ENCODE results near the gene ASB10. TPM values are rescaled to one million over a fixed set of nuclear protein-coding genes. Genes with fewer than 3 reads are reported as not detected.

The ASB10 gene
- total RNA-seq, 1 experiment from 2014 or later: not detected

DNA sequence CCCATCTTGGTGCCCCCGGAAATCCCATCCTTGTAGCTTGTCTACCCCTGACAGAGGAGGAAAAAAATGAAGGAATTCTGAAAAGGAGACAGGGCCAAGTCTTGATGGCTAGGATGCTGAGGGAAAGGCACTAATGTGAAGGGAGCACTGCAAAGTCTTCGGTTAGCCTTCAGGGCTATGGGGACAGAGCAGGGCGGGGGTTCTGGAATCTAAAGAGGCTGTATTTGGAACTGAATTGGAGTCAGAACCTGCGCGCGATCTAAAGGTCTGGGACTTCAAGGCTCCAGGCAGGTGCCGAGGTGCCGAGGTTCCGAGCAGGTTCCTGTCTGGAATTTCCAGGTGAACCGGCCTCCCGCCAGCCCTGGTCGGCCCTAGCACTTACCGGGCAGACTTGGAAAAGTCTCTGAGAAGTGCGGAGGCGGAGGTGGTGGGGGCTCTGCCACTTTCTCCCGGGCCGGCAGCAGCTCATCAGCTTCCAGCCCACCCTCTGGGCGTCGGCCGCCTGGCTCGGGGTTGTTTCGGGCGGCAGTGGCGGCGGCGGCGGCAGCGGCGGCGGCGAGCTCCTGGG lies 20.3 kb downstream of the ASB10 start:
- no peak for DNase-seq (ENCODE audit: low read depth)

DNA sequence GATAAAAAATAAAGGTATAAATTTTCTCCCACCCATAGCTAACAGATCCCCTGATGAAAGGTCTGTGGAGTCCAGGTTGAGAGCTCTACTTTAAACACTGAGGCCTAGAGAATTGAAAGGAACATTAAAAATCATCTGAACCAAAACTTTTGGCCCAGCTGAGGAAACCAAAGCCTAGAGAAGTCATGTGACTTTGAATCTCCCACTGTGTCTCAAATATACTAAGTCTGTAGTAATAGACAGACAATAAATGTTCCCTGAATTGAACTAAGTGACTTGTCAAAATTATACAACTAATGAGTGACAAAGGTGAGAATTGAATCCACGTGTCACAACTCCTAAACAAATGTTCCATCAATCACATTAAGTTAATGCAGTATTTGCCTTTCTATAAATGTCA lies 25.3 kb downstream of the ASB10 start:
- DNase-seq (ENCODE audit: low read depth): no peak

DNA sequence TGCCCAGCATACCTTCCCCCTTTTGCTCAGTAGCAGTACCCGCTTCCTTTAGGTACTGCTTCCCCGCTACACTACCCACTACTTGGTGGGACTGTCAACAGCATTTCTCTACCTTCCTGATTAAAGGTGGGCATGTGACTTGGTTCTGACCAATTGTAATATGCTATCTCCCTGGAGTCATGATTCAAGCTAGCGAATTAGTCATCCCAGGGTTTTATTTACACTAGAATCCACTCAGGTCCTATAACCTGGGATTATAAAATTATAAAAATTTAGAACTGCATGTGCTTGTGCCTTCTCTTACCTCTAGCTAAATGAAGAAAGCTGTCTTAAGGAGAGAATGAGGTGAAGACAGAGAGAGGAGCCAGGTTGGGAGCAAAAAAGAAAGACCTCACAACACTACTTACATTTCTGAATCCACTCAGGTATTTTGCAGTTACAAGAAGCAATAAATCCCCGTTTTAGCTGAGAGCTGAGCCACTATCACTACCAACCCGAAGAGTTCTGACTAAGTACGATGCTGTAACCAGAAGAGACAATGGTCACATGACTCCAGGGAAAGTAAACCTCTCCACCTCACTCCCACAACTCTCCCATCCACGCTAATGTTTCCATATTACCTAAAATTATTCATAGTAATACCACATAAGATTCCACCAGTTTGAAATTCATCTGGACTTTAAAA lies 29.3 kb downstream of the ASB10 start:
- DNase-seq (ENCODE audit: low read depth): peak; percentile 69

DNA sequence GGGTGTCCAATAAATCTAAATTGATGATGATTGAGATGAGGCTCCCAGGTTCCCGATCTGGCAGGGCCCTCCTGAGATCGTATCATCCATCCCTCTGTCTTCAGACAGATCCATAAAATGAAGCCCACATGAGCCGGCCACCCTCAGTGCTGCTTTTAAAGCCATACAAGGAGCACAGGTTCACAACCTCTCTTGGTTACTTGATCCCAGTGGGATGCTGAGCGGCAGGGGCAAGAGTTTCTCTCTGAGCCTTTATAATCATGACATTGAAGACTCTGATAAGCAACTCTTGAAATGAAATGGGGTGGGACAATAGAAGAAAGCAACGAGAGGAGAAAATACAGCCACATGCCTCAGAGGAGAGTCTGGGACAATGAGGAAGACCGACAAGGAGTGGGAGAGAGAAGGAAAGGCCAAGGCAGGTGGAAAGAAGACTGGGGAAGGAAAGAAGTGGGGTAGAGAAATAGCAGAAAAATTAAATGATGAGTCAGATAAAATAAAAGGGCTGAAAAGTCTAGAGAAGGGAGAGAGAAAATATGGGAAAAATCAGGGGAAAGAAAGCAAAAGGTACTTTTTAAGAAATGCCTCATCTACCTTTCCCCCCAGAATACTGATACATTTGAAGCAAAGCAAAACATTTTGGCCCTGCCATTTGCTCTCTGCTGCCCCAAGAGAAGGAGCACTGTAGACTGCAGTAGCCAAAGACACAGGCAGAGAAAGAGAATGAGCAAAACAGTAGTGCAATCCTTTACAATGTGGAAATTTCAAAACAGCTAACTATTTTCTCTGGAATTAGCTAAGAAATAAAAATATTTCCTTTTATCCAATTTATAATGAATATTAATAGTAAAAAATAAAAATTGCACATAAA lies 34.2 kb downstream of the ASB10 start:
- no peak for DNase-seq (ENCODE audit: low read depth)

DNA sequence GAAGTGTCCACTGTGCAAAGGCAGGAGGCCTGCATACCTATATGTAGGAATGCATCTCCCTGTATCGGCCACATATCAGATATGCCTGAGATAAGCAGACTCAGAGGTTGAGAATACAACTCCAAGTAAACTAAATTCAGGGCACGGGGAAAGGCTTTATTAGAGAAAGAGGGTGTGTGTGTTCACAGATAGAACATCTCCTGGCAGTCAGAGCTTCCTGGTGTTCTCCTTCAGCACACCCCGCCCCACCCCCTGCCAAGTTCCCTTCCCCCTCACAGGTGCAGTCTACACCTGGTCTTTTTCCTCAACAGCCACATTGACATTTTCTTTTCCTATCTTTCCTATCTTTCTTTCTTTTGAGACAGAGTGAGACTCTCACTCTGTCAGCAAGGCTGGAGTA lies 36.7 kb downstream of the ASB10 start:
- no peak for DNase-seq (ENCODE audit: low read depth)

DNA sequence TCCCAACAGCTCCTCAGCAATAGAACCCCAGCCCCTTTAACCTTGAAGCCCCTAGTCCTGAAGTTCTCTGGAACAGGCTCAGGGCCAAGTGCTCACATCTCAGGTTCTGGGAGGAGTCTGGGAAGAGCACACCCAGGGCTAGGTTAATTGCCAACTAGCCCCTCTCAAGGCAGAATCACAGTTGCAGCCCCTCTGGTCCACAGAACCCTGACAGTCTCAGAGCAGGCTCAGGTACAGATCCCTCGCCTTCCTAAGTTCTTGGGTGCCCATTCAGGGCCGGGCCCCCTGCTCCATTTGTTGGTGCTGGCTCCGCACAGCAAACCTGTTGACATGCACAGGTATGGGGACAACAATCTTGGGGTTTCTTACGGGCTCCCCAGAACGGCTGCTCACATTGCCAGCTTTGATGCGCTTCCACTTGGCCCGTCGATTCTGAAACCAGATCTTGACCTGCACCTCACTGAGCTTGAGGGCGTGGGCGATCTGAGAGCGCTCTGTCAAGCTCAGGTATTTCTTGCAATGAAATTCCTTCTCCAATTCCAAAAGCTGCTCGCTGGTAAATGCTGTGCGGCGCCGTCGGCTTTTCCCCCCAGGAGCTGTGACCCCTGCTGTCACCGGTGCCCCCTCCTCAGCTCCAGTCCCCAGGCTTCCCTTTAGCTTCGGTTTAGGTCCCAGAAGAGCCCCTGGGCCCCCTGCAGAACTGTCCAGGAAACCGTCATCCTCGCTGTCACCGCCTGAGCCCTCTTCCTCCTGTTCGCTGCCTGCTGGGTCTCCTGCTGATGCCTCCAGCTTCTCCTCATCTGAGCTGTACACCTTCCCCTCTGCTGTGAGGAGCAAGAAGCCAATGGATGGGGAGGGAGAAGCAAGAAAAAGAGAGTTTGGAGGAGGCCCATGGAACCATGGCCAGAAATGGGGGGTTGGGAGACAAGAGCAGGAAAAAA lies 38.5 kb downstream of the ASB10 start:
- DNase-seq (ENCODE audit: low read depth): no peak

DNA sequence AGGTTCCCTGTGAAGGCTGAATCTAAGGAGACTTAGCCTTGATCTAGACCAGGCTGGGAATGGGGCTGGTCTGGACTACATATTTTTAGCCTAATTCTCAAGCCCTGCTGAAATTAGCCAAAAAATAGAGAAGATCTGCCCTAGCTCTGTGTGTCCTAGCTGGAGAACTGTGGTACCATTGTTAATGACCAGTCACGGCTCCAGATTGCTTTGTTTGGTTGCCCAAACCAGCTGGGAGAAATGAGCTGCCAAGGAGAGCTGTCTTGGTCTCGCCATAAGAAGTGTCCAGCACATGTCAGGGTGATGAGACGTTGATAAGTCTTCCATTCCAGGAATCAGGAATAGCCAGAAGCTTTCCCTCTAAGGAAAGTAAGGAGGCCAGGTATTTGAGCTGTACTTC lies 40.3 kb downstream of the ASB10 start:
- no peak for DNase-seq (ENCODE audit: low read depth)

DNA sequence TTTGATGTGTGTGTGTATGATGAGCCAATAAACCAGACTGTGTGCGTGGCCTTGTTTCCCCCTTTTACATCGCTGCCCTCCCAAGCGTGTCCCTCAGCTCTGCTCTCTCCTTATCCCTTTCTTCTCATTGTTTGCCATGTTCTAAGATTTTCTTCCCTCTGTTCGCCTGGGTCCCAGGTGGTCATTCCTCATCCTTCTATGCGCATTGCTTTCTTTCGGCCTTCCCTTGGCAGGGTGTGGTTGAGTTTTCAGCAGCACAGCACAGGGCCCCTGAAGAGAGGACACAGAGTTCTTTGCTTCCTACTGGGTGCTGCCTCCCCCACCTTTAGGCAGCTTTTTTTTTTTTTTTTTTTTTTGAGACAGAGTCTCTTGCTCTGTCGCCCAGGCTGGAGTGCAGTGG lies 42.7 kb downstream of the ASB10 start:
- no peak for DNase-seq (ENCODE audit: low read depth)

DNA sequence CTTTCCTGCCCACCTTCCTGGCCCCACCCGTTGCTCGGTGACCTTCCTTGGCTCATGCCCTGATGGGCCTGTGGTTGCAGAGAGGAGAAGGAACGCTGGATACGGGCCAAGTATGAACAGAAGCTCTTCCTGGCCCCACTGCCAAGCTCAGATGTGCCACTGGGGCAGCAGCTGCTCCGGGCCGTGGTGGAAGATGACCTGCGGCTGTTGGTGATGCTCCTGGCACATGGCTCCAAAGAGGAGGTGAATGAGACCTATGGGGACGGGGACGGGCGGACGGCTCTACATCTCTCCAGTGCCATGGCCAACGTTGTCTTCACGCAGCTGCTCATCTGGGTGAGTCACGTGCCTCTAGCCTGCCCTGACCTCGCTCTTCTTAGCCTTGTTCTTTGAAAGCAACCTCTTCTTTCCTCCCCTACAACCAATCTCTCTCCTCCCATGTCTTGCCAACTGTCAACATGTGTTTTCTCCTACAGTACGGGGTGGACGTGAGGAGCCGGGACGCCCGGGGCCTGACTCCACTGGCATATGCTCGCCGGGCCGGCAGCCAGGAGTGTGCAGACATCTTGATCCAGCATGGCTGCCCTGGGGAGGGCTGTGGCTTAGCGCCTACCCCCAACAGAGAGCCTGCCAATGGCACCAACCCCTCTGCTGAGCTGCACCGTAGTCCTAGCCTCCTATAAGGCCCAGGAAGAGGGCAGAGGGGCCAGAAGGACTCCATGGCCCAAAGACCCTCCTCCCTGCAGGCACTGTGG lies 43.6 kb downstream of the ASB10 start:
- peak; percentile 40 for DNase-seq (ENCODE audit: low read depth)

DNA sequence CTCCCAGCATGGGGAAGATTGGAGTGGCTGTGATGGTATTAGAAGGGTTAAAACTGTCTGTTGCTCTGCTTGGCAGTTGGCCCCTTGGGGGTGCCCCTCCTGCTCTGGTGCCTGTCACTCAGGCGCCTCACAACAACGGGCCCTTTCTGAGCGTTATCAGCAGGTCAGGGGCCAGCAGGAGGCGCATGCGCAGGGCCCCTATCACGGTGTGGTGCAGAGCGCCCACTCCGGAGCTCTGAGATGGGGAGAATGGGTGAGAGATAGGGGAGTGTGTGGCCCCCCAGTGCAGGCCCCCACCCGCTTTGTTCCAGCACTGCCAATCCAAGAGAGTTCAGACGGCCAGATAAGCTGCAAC lies 44.4 kb downstream of the ASB10 start:
- DNase-seq (ENCODE audit: low read depth): no peak

DNA sequence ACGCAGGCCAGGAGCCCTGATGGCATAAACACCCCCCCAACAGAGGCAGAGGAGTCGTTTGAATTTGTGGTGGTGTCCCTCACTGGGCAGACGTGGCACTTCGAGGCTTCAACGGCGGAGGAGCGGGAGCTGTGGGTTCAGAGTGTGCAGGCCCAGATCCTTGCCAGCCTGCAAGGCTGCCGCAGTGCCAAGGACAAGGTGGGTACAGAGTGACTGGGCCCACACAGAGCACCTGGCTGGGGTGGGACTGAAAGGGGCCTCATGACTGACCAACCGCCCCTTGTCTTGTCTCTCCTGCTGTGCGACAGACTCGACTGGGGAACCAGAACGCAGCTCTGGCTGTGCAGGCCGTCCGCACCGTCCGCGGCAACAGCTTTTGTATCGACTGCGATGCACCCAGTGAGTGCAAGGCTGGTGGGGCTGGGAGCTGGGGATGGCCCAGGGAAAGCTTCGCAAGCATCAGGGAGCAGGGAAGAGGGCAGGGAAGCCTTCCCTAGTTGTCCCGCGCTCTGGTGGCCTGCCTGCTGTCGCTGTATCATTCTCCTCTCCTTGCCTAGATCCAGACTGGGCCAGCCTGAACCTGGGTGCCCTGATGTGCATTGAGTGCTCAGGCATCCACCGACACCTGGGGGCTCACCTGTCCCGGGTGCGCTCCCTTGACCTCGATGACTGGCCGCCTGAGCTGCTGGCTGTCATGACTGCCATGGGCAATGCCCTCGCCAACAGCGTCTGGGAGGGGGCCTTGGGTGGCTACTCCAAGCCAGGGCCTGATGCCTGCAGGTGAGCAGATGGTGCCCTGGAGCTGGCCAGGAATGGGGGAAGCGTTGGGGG lies 45.0 kb downstream of the ASB10 start:
- DNase-seq (ENCODE audit: low read depth): no peak

DNA sequence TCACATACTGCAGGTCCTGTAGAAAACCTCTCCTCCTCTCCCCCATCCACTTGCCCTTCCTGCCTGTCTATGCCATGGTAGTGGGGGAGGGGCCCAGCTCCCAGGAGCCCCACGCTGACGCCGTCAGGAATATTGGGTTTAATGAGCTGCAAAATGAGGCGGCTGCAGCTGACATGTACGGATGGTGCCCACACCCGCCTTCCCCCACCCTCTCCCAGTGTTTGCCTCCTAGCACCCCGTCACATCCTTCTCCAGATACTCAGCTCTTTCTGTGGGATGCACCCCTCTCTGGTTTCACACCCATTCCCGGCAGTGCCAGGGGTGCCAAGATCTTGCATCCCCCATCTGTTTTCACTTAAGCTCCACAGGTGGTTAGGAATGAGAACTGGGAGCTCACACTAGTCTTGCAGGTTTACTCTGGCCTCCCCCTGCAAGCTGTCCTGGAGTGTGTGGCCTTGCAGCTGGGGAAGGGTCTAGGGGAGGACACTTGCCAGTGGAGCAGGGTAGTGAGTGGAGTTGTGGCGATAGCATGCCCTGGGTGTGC lies 45.7 kb downstream of the ASB10 start:
- DNase-seq (ENCODE audit: low read depth): no peak

DNA sequence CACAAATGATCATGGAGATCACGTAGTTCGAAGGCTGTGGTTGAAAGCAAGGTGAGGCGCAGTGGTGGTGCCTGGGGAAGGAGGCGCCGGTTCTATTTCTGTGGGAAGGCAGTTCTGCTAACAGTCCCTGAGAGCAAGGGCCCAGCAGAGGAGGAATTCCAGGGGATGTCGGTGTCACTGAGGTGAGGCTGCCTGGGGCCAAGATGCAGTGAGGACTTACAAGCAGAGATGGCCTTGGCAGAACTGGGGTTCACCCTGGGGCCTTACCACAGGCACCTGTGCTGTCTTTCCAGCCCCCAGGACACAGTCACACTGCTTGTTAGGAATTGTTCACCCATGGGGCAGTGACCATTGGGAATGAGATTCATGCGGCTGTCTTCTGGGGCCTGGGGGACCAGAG lies 46.2 kb downstream of the ASB10 start:
- no peak for DNase-seq (ENCODE audit: low read depth)

DNA sequence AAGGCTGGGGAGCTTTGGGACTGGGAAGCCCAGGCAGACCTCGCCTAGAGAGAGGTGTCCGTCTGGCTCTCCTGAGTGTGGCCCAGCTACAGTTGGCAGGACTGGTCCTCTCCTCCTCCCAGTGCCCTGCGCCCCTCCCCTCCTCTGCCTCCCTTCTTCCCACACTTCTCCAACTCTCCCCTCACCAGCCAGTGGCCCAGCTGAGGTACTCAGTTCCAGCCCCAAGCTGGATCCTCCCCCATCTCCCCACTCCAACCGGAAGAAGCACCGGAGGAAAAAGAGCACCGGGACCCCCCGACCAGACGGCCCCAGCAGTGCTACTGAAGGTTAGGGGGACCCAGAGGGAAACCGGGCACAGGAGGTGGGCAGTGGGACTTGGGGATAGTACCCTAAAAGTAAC lies 47.3 kb downstream of the ASB10 start:
- no peak for DNase-seq (ENCODE audit: low read depth)

DNA sequence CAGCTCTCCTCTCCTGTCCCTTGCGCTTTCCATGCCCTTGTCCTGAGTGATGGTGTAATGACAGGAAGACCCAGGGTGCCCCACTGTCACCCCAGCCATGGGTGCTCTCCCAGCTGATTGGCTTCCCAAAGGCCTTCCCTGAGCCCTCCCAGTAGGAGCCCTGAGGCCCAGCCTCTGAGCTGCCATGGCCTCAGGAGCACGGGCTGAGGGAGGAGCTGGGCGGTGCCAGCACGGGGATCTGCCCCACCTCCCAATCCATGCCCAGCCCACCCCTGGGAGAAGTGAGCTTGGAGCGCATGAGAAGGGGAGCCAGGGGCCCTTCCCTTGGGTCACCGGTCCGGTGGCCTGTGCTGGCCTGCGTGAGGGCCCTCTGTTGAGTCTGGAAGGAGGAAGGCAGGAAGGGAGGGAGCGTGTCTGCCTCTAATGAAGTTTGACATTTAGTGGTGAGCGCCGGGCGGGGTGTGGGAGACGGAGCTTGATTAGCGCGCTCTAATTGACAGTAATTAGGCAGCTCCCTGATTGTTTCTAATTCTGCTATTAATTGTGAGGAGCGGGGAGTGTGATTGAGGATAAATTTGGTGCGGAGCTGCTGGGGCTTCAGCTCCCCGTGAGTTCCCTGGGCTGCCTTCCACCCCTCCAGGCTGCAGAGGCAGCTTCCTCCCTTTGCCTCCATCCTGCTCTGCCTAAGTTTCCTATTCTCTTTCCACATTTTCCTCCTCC lies 47.8 kb downstream of the ASB10 start:
- DNase-seq (ENCODE audit: low read depth): no peak

DNA sequence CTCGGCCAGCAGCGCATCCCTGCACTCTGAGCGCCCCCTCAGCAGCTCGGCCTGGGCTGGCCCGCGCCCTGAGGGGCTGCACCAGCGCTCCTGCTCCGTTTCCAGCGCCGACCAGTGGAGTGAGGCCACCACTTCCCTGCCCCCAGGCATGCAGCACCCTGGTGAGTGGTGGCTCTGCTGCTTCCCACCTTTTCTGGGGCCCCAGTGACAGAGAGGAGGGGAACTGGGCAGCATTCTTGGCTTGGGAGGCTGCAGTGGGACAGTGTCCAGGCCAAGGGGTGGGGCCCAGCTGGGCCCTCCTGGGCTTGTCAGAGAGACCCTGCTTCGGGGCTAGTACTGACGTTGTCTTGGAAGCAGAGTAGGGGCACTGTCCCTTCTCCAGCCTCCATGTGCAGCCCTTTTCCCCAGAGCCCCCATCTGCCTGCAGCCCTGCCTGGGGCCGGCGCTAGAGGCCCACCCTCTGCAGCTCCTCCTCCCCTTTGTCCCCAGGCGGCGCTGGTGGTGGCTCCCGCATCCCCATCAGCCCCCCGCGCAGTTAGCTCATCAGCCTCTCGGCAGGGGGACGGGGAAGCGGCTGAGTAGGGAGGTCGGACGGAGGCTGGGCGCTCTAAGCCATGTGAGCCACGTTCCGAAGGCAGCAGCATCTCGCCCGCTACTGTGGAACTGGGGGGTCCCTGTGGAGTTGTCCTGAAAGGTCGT lies 48.7 kb downstream of the ASB10 start:
- no peak for DNase-seq (ENCODE audit: low read depth)

DNA sequence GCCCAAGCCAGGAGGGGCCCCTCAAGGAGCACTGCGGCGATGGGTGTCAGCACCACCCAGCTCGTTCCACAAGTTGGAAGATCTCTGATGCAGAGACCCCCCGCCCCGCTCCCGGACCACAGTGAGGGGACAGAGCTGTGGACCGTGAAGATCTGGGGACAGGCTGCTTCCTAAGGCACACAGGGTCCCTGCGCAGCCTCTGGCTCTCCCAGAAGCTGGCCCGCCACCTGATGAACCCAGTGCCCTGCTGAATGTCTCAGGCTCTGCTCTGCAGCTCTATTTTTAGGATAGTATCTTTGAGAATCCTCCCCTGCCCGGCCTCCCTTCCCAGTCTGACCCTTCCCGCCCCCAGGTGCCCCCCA lies 49.3 kb downstream of the ASB10 start:
- DNase-seq (ENCODE audit: low read depth): no peak

DNA sequence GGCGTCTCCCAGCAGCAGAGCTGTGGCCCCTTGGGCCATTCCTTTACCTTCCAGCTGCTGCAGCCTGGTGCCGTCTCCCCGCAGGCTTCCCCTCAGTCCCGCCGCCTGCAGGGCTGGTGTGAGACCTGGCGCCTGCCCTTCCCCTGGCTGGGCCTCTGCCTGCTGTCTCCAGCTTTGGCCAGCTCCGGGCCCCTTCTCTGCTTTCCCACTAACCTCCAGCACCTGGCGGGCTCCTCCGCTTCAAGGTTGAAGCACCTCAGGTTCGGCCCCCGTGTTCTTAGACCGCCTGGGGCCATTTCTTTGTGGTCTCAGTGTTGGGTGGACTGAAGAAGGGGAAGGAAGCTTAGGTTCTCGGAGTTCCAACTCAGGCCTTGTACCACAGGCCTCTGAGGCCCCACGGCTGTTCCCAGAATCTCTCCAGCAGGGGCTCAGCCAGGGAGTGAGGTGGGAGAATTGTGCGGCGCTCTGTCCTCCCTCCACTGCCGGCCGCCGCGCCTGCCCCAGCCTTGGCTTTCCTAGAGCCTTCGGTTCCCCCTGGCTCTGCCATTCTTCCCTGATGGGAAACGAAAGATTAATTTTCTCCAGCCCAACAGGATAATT lies 49.9 kb downstream of the ASB10 start:
- DNase-seq (ENCODE audit: low read depth): no peak

Data from Daoy (cell line).